ENCODE measurements around the gene CAMK2A. TPM values are rescaled to one million over a fixed set of nuclear protein-coding genes. Genes with fewer than 3 reads are reported as not detected.

The CAMK2A gene
- 0.96 to 1.4 TPM (median 1.0 TPM) in 5 replicates for total RNA-seq (2022; extraction: Qiagen RNA extraction; ENCODE audit: low read depth)

GRCh38 chr5:150289551-150290390, at the start of gene CAMK2A:
TSS of gene CAMK2A (minus strand) at chr5:150289773. CDS start at chr5:150289625, 148 bp downstream.

GRCh38 chr5:150302301-150303069, 12.9 kb upstream of the CAMK2A start, which contains the start of gene ARSI:
TSS of gene ARSI (minus strand) at chr5:150302905. CDS start at chr5:150302373, 532 bp downstream.

GRCh38 chr5:150189728-150190502, 99.7 kb downstream of the CAMK2A start, which contains the start of gene SLC6A7:
TSS of gene SLC6A7 (plus strand) at chr5:150190062. CDS start at chr5:150190328, 266 bp downstream.

Other genes starting within 250 kb of the CAMK2A start
- gene CSF1R, start 203.2 kb downstream of the CAMK2A start, total RNA-seq (2022; extraction: Qiagen RNA extraction; ENCODE audit: low read depth), result 0.05 to 0.37 TPM (median 0.09 TPM) in 5 replicates
- 0.08 to 0.36 TPM (median 0.09 TPM) in 5 replicates for gene PDGFRB, start 133.9 kb downstream of the CAMK2A start, total RNA-seq (2022; extraction: Qiagen RNA extraction; ENCODE audit: low read depth)
- not detected in 5 replicates for gene CDX1, start 123.0 kb downstream of the CAMK2A start, total RNA-seq (2022; extraction: Qiagen RNA extraction; ENCODE audit: low read depth)
- gene SLC6A7, start 99.7 kb downstream of the CAMK2A start, total RNA-seq (2022; extraction: Qiagen RNA extraction; ENCODE audit: low read depth), result 0.02 to 0.06 TPM (median 0.03 TPM) in 4 of 5 replicates, not detected in the other
- gene ARSI, start 13.1 kb upstream of the CAMK2A start, total RNA-seq (2022; extraction: Qiagen RNA extraction; ENCODE audit: low read depth), result 41.1 to 52.9 TPM (median 45.5 TPM) in 5 replicates
- gene TCOF1, start 67.9 kb upstream of the CAMK2A start, total RNA-seq (2022; extraction: Qiagen RNA extraction; ENCODE audit: low read depth), result 71.4 to 102 TPM (median 88.1 TPM) in 5 replicates
- 0.08 to 0.36 TPM (median 0.12 TPM) in 3 of 5 replicates, not detected in the others for gene CD74, start 123.1 kb upstream of the CAMK2A start, total RNA-seq (2022; extraction: Qiagen RNA extraction; ENCODE audit: low read depth)
- gene RPS14, start 160.0 kb upstream of the CAMK2A start, total RNA-seq (2022; extraction: Qiagen RNA extraction; ENCODE audit: low read depth), result 2,838 to 3,288 TPM (median 2,914 TPM) in 5 replicates
- 57.1 to 74.3 TPM (median 66.3 TPM) in 5 replicates for gene NDST1, start 218.4 kb upstream of the CAMK2A start, total RNA-seq (2022; extraction: Qiagen RNA extraction; ENCODE audit: low read depth)

Measured in A549 treated with DMSO at 1 μM for 4 hours (cell line).